Glutamatergic neuron (in vitro differentiated cells): Measurements from ENCODE around the gene PLPP3. TPM values are rescaled to one million over a fixed set of nuclear protein-coding genes. Genes with fewer than 3 reads are reported as not detected.

Source experiments
- DNase-seq: peaks from one replicate; pipeline ENCODE4 v3.0.0; 2022
- H3K27ac Mint-ChIP-seq: one replicate; pipeline ENCODE4 v1.8.0; 2020; ENCODE audit warnings: mild to moderate bottlenecking, mixed read lengths, inconsistent platforms; ENCODE audit not compliant: unreplicated experiment
- H3K27me3 Mint-ChIP-seq: one replicate; pipeline ENCODE4 v1.8.0; 2020; ENCODE audit warnings: mild to moderate bottlenecking, moderate library complexity, mixed read lengths, inconsistent platforms; ENCODE audit not compliant: unreplicated experiment
- H3K36me3 Mint-ChIP-seq: one replicate; pipeline ENCODE4 v1.8.0; 2020; ENCODE audit warnings: mild to moderate bottlenecking, mixed read lengths, inconsistent platforms; ENCODE audit not compliant: unreplicated experiment
- H3K4me1 Mint-ChIP-seq: one replicate; pipeline ENCODE4 v1.8.0; 2020; ENCODE audit warnings: mild to moderate bottlenecking, low read depth, mixed read lengths, inconsistent platforms; ENCODE audit not compliant: unreplicated experiment
- H3K4me3 Mint-ChIP-seq: one replicate; pipeline ENCODE4 v1.8.0; 2020; ENCODE audit warnings: mild to moderate bottlenecking, mixed read lengths, inconsistent platforms; ENCODE audit not compliant: unreplicated experiment
- H3K9me3 Mint-ChIP-seq: one replicate; pipeline ENCODE4 v1.8.0; 2020; ENCODE audit warnings: mild to moderate bottlenecking, moderate library complexity, mixed read lengths, inconsistent platforms; ENCODE audit not compliant: unreplicated experiment
- CTCF ChIP-seq: fragments of 200-600 bp; sonication (generic); IDR thresholded peaks from one replicate; pipeline ENCODE4 v1.5.0; 2021; ENCODE audit not compliant: partially characterized antibody, unreplicated experiment
- total RNA-seq: library from RNA; stranded (reverse); fragmentation: NEBNext Ultra II Directional; extraction: Animal tissue kit (Norgen Biotek cat#: 25700); gene quantifications from one replicate; pipeline ENCODE4 v1.2.1, GENCODE V29; 2021; ENCODE audit not compliant: unreplicated experiment

PLPP3 gene
- total RNA-seq, 1 donor from 2014 or later, result 11.7 TPM

DNA sequence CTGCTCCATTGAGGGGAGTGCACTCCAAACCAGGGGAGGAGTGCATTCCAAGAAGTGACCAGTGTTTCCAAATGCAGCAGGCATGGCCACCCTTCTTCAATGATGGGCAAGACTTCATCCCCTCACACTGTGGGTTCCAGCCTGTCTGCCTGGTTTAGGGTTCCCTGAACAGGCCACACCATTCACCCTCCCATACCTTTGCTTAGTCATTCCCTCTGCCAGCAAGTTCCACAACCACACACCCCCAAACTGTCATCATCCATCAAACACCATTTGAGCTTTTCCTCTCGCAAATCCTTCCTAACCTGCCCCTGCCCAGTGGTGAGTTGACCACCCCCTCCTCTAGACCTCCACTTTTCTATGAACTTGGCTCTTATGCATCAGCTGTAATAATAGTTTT lies 116.0 kb downstream of the PLPP3 start:
- TF ChIP-seq CTCF, result no peak
- Mint-ChIP-seq H3K36me3 (no peaks in the 10 kb centered on the region), H3K27ac (no peak overlapping the region), H3K4me3 (no peak overlapping the region), H3K9me3 (no peaks in the 10 kb centered on the region), H3K4me1 (peaks cover 2% of the 10 kb centered on the region), H3K27me3 (no peaks in the 10 kb centered on the region)
- DNase-seq, result no peak

DNA sequence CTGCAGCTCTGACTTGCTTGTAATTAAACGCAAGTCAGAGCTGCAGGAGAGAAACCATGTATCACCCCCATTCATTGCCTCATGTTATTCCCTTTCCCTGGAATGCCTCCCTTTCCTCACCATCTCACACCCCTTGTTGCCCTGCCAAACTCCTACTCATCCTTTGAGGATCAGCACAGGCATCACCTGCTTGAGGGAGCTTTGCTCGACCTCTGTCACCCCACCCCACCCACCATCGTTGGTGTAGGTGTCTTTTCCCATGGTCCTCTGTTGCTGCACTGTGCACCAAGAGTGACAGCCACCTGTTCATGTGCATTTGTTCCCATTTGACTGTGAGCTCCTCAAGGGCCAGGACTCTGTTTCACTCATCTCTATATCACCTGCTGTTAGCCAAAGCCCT lies 117.2 kb downstream of the PLPP3 start:
- Mint-ChIP-seq H3K27me3 (no peaks in the 10 kb centered on the region), H3K36me3 (no peaks in the 10 kb centered on the region), H3K4me1 (no peaks in the 10 kb centered on the region), H3K4me3 (no peak overlapping the region), H3K9me3 (no peaks in the 10 kb centered on the region), H3K27ac (no peak overlapping the region)
- no peak for TF ChIP-seq CTCF
- no peak for DNase-seq

DNA sequence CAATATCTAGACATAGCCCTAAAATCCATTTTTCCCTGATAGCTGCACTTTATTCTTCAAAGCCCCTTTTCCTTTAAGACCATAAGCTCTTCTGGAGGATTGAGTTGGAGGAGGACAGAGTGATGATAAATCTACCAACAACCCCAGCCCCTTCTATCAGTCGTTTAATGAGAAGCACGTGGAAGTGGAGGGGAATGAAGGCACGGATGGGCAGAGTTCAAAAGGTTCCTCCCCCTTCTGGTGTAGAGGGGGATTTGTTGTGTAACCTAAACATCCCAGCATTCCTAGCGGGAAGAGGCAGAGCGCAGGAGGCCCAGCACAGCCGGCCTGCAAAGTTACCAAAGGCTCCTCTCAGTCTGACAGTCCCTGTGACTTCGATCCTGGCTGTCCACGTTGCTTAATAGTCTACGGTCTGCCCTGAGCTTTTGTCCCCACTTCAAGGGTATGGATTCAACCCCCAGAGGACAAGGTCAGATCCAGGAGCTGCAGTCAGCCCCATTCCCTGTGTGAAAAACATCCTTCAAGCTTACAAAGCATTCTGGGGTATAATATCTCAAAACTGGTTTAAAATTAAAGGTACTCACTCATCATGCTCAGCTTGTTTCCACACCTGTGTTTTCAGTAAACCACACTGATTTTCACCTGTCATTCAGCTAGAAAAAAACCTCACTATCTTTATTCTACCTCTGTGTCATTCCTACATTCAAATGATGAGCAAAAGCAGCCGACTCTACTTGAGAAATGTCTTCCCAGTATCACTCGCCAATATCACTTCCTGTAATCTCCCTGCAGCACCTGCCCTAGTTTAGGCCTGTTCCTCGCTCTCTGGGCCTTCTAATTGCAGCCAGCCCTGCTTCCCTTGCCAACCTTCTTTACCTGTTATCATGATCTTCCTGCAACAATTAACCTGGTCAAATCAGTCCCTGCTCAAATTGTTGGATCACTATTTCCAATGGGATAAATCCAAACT lies 117.9 kb downstream of the PLPP3 start:
- Mint-ChIP-seq H3K36me3 (no peaks in the 10 kb centered on the region), H3K4me1 (no peaks in the 10 kb centered on the region), H3K27me3 (no peaks in the 10 kb centered on the region), H3K4me3 (no peak overlapping the region), H3K9me3 (no peaks in the 10 kb centered on the region), H3K27ac (no peak overlapping the region)
- no peak for DNase-seq
- TF ChIP-seq CTCF, result peak; percentile 21

GRCh38 chr1:56459260-56459659 lies 120.1 kb downstream of the PLPP3 start:
- Mint-ChIP-seq H3K27ac (no peak overlapping the region), H3K4me1 (no peaks in the 10 kb centered on the region), H3K36me3 (no peaks in the 10 kb centered on the region), H3K4me3 (no peak overlapping the region), H3K9me3 (no peaks in the 10 kb centered on the region), H3K27me3 (no peaks in the 10 kb centered on the region)
- TF ChIP-seq CTCF, result no peak
- no peak for DNase-seq

- no peaks in the 10 kb centered on the region for H3K9me3 Mint-ChIP-seq
- peaks cover 3% of the 10 kb centered on the region for H3K4me1 Mint-ChIP-seq
- no peak for DNase-seq
- no peak overlapping the region for H3K27ac Mint-ChIP-seq
- TF ChIP-seq CTCF, result no peak
- H3K27me3 Mint-ChIP-seq, result no peaks in the 10 kb centered on the region
- no peaks in the 10 kb centered on the region for H3K36me3 Mint-ChIP-seq
- no peak overlapping the region for H3K4me3 Mint-ChIP-seq
Observed at GRCh38 chr1:56457756-56458375, 121.5 kb downstream of the PLPP3 start.
